Ureter (tissue), 1 donor: Measurements from ENCODE around the gene CNPY1. TPM values are rescaled to one million over a fixed set of nuclear protein-coding genes. Genes with fewer than 3 reads are reported as not detected.
A peak's percentile ranks its signal among the peaks of the same experiment; 100 is the strongest.
"Not testable (repeated sequence)": the region's sequence is repeated elsewhere in the genome, so short reads cannot be mapped to it uniquely, and the experiment has no call there.

Experiments
- DNase-seq: peaks from one replicate; pipeline ENCODE4 v3.0.0-alpha.2; 2020; ENCODE audit warnings: low spot score
- total RNA-seq: library from RNA; stranded (reverse); gene quantifications from one replicate; pipeline ENCODE4 v1.2.4, GENCODE V29; 2023
- donor health status: DM: yes; HTN: yes; CAD: no.

The CNPY1 gene
- not detected for total RNA-seq

GRCh38 chr7:155546449-155546848, at the start of gene CNPY1:
Gene CNPY1, minus strand, starts transcription at chr7:155546559. Its CDS starts 630 bp downstream, at chr7:155545929.
- not testable (repeated sequence) for DNase-seq

- DNase-seq, result peak; percentile 38
Observed at GRCh38 chr7:155594961-155595366, 48.6 kb upstream of the CNPY1 start.

- peak; percentile 27 for DNase-seq
Observed at GRCh38 chr7:155594163-155594732, 47.9 kb upstream of the CNPY1 start.

- peak; percentile 30 for DNase-seq
Observed at GRCh38 chr7:155593461-155594162, 47.3 kb upstream of the CNPY1 start.

GRCh38 chr7:155591055-155591775, 44.9 kb upstream of the CNPY1 start:
- no peak for DNase-seq

GRCh38 chr7:155590215-155591018, 44.1 kb upstream of the CNPY1 start:
- DNase-seq, result no peak

- no peak for DNase-seq
Observed at GRCh38 chr7:155589001-155589980, 42.9 kb upstream of the CNPY1 start.

- DNase-seq, result no peak
Observed at GRCh38 chr7:155588468-155588998, 42.2 kb upstream of the CNPY1 start.

GRCh38 chr7:155587486-155587885, 41.1 kb upstream of the CNPY1 start:
- DNase-seq, result no peak

- no peak for DNase-seq
Observed at GRCh38 chr7:155586843-155587440, 40.6 kb upstream of the CNPY1 start.

- DNase-seq, result no peak
Observed at GRCh38 chr7:155585951-155586350, 39.6 kb upstream of the CNPY1 start.

GRCh38 chr7:155585532-155585895, 39.2 kb upstream of the CNPY1 start:
- DNase-seq, result no peak

GRCh38 chr7:155584763-155585531, 38.6 kb upstream of the CNPY1 start:
- peak; percentile 64 for DNase-seq

GRCh38 chr7:155584261-155584660, 37.9 kb upstream of the CNPY1 start:
- no peak for DNase-seq

GRCh38 chr7:155583636-155584035, 37.3 kb upstream of the CNPY1 start:
- no peak for DNase-seq

- no peak for DNase-seq
Observed at GRCh38 chr7:155581954-155582353, 35.6 kb upstream of the CNPY1 start.

- no peak for DNase-seq
Observed at GRCh38 chr7:155581107-155581830, 34.9 kb upstream of the CNPY1 start.

- DNase-seq, result no peak
Observed at GRCh38 chr7:155580367-155580766, 34.0 kb upstream of the CNPY1 start.

GRCh38 chr7:155579565-155579964, 33.2 kb upstream of the CNPY1 start:
- DNase-seq, result no peak
